ENCODE measurements around the gene CHN1. TPM values are rescaled to one million over a fixed set of nuclear protein-coding genes. Genes with fewer than 3 reads are reported as not detected.

Gene CHN1
- total RNA-seq, 1 donor from 2014 or later: 19.7 TPM

GRCh38 chr2:174919947-174920595 is 85.1 kb downstream of the CHN1 start:
- no peak for DNase-seq

DNA sequence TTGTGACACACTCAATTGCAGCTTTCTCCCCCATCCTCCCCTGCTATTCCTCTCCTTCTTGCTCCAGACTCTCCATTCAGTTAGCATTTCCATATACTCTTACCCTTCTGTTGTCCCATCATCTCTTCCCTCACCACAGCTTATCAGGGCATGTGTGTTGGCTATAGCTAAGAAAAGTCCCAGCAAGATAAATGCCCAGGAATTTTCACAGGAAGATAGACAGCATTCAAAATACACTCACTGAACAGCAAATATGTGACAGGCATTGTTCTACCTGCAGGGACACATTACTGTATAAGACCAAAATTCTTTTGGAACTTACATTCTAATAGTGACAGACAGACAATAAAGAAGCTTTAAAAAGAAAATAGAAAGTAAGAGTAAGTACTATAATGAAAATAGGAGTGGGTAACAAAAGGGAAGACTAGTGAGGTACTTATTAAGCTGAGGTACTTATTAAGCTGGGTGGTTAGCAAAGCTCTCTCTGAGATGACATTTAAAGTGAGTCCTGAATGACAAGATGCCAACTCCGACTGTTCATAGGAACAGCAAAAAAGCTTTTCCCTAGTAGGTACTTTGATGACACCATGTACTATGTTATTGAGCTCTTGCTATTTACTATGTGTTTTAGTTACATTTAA is 86.2 kb downstream of the CHN1 start:
- no peak for DNase-seq

DNA sequence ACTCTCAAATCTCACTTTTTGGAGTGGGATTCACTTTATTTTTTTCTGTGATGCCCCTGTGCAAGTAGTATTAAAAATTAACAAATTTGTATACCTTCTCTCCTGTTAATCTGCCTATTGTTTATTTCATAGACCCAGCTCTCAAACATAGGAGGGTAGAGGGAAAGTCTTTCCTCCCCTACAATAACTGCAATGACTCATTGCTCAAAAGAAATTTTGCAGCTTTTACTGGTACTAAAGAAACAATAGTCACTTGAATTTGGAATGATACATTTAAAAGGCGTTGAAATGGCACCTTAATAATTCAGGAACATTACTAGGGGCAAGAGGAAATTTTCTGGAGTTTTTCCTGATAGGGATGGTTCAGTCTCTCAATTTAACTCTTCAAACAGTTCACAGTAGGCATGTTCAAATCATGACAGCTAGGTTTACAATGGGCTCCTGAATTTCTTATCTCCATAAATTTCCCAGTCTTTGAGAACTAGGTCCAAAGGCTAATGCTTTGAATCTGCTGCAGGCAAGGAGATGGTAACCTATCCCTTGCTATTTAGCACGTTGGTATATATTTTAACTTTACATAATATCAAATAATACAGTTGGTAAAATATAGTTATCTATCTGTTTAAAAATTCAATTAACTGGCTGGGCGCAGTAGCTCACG is 88.8 kb downstream of the CHN1 start:
- no peak for DNase-seq

GRCh38 chr2:174914853-174915760 is 90.1 kb downstream of the CHN1 start:
- DNase-seq: peak; percentile 54

GRCh38 chr2:174908284-174908683 is 96.9 kb downstream of the CHN1 start:
- DNase-seq: no peak

GRCh38 chr2:174903264-174903556 is 102.0 kb downstream of the CHN1 start:
- no peak for DNase-seq

DNA sequence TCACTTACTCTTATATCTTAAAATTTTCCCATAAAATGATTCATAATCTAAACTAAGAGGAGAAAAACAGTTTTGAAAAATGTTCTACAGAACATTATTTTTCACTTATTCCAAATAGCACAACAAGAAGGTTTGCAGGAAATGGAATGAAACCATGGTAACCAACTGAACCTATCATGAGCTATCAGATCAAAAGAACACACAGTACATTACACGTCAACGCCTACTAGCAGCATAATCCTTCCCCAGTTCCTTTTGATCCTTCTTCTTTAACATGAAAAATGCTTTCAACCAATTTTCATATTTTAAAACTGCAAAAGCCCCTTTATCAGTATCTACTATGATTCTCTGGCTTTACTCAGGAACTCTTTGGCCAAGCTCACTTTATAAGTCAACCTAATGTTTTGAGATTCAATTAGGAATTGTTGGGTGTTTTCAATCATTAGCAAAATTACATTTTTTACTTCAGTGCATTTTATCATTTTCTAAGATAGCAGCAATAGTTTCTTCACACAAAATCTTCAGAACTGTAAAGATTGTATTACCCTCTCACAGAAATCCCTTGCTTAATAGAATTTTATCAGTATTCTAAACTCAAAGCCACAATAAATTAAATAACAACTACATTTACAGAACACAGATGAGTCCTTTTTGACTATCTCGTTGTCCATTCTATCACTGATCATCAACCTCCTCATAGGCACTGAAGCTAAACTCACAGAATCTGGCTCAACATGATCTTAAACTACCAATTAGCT is 102.5 kb downstream of the CHN1 start:
- no peak for DNase-seq

DNA sequence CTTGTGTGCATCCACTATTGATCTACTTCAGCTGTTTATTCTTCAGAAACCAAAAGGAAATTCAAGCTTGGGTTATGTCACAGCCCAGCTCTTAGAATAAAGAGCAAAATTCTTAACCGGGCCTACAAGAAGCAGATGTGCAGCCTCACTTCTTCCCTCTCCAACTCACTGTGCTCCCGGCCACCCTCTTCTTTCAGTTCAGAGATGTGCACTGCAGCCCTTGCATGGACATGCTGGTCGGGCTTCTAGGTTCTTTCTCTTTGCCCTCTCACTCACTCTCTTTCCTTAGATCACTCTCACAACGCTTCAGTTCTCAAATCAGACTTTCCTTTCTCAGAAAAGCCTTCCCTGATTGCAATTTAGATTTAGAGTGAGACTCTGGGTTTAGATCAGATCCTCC is 104.1 kb downstream of the CHN1 start:
- DNase-seq: no peak

DNA sequence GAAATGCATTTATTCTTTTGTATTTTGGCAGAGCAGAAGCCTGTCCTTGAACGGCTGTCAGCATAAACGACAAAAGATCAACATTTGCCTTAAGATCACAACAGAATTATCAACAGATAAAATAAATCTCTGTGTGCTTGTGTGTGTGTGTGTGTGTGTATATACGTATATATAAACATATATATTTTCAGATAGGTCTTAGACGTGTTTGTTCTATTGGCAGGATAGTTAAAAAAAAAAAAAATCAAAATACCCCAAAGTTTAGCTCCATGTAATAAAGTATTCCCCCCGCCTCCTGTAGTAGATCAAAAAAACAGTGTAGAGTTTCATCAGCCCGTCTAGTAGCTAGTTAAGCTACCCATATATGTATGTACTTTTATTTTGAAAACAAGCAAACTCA is 107.9 kb downstream of the CHN1 start:
- no peak for DNase-seq

GRCh38 chr2:174893018-174893417 is 112.2 kb downstream of the CHN1 start:
- DNase-seq: no peak

DNA sequence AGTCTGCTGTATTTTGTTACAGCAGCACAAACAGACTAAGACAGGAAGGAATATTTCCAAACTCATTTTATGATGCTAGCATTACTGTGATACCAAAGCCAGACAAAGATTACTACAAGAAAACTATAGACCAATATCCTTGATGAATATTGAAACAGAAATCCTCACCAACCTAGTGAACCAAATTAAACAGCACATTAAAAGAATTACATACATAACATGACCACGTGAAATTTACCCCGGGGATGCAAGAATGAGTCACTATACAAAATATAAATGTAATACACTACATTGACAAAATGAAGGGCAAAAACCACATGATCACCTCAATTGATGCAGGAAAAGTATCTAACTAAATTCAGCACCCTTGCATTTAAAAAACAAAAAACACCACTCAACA is 112.6 kb downstream of the CHN1 start:
- no peak for DNase-seq

- DNase-seq: no peak
Measured at GRCh38 chr2:174888646-174889271, 116.4 kb downstream of the CHN1 start.

GRCh38 chr2:174888146-174888545 is 117.0 kb downstream of the CHN1 start:
- DNase-seq: peak; percentile 32

- DNase-seq: no peak
Measured at GRCh38 chr2:174882416-174882815, 122.8 kb downstream of the CHN1 start.

DNA sequence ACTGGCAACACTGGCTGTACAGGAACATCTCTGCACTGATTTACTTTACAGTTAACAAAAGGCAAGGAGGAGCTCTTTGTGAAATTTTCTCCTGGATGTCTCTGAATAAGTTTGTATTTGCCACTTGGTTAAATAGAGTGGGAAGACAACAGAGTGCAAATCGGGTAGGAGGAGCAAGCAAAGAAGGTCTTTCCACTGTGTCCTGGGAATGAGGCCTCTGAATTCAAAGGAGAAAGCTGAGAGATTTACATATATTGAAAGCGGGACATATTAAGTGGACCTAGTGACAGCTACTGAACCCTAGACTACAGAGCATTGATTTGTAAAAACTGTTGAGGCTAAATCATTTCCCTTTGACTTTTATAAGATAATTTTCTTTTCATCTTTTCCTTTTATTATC is 123.5 kb downstream of the CHN1 start:
- DNase-seq: no peak

DNA sequence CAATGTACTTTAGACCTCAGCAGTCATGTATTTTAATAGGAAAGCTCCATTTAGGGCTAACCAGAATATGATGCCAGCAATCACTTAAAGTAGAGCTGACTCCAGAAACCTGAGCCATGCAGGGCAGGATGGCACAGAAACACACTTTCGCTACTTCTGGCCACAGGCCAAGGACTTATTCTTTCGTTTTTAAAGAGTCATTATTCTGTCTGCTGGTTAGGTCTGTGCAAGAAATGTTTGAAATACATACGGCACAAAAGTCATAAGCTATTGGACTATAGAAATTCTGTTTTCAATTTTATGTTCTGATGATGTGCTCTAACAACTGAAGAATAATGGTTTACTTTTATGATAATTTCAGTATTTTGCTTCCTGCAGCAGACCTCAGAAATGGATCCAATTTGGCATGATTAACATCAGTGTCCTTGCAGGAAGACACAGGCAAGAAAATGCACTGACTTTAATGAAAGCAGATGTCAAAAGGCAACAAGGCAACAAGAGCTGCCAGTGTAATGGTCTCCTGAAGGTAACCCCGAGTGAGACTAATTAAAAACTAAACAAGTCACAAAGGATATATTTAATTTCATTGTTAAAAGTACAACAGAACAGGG is 126.5 kb downstream of the CHN1 start:
- peak; percentile 67 for DNase-seq

DNA sequence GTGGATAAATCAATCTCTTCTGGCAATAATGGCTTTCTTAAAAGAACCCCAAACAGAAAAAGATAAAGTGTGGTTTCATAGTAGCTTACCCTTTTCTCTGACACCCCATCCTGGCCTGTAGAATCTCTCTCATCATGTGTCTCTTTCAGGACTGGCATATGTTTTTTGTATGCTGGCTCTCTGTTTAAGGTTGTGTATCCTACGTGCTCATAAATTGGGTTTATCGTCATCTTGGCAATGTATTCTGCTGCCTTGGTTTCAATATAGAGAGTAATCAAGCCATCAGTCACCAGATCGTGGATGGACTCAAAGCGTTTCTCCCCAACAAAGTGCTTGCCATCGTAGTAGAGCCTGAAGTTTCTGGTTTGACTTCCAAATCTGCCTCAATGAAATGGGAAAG is 127.4 kb downstream of the CHN1 start:
- no peak for DNase-seq

- DNase-seq: no peak
Measured at GRCh38 chr2:174877301-174877700, 127.9 kb downstream of the CHN1 start.

GRCh38 chr2:174874085-174874484 is 131.1 kb downstream of the CHN1 start:
- no peak for DNase-seq

DNA sequence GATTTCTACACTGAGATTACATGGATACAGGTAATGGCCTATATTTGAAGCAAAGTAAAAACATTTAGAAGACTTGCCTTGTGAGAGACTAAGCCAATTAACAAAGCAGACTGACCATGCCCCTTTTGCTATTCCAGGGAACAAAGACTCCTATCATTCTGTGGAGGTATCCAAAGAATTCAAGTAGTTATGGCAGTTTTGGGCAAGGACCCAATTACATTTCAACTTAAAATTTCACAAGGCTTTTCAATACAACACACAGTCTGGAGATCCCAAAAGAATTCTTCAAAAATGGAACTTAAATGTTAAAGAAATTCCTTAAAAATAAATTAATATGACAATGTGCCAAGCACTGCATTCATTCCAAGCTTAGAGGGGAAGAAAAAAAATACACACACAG is 131.7 kb downstream of the CHN1 start:
- DNase-seq: no peak

DNA sequence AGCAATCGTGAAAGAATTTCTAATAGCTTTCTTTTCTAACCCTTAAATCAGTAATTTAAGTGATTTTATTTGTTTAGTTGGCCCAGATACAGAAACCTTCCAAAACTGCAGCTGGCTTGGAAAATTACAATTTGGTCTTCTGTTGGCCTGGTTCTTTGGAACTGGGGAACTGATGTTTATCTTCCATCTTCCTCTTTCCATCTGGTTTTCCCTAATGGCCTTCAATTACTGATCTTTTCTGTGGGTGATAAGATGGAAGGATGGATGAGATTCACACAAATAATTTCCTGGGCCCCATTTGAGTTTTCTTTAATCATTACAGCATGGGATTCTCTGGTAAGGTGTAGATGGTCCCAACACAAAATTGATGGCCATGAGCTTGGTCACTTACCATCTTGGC is 134.4 kb downstream of the CHN1 start:
- no peak for DNase-seq
